DND-41 (cell line): ENCODE results near the gene ECHDC3.

Experiments
- ATAC-seq: fragments of 200-7000 bp; cut with Tn5 transposase; 3 replicates; pipeline ENCODE4 v1.9.1; 2021; ENCODE audit warnings: low read depth; ENCODE audit not compliant: insufficient read depth
- DNase-seq: peaks from one replicate; pipeline ENCODE4 v3.0.0-alpha.2; 2020
- H2AFZ ChIP-seq: 2 replicates; pipeline ENCODE4 v1.6.0; 2012; ENCODE audit warnings: low read depth, low read length
- H3K27ac ChIP-seq: 2 replicates; pipeline ENCODE4 v1.5.1; 2012; ENCODE audit warnings: low read length, inconsistent platforms
- H3K27me3 ChIP-seq: fragments of 200-600 bp; sonication (generic); 2 replicates; pipeline ENCODE4 v1.6.0; 2012; ENCODE audit warnings: low read length, mild to moderate bottlenecking, inconsistent platforms; ENCODE audit not compliant: insufficient read depth, poor library complexity
- H3K36me3 ChIP-seq: 2 replicates; pipeline ENCODE4 v1.5.1; 2012; ENCODE audit warnings: low read length, inconsistent platforms; ENCODE audit not compliant: insufficient read depth
- H3K4me1 ChIP-seq: 2 replicates; pipeline ENCODE4 v1.5.1; 2012; ENCODE audit warnings: mild to moderate bottlenecking, low read length; ENCODE audit not compliant: insufficient read depth
- H3K4me2 ChIP-seq: 2 replicates; pipeline ENCODE4 v1.6.0; 2012; ENCODE audit warnings: mild to moderate bottlenecking, moderate library complexity, low read length, inconsistent platforms; ENCODE audit not compliant: insufficient read depth
- H3K4me3 ChIP-seq, 2 experiments: fragments of 200-600 bp in 1 of 2; shearing (Covaris generic) in 1 of 2; 2 replicates each; pipeline ENCODE4 v1.5.1; 2012 to 2016; ENCODE audit warnings: inconsistent platforms in 2 of 2, low read length in 2 of 2, mild to moderate bottlenecking in 2 of 2, low read depth in 1 of 2, moderate library complexity in 1 of 2
- H3K79me2 ChIP-seq: 2 replicates; pipeline ENCODE4 v1.6.0; 2012; ENCODE audit warnings: low read length, inconsistent platforms; ENCODE audit not compliant: insufficient read depth
- H3K9ac ChIP-seq: 2 replicates; pipeline ENCODE4 v1.6.0; 2012; ENCODE audit warnings: low read depth, mild to moderate bottlenecking, inconsistent platforms, low read length, moderate library complexity
- H3K9me3 ChIP-seq: 2 replicates; pipeline ENCODE4 v1.5.1; 2012; ENCODE audit warnings: low read length, moderate library complexity, mild to moderate bottlenecking, inconsistent platforms; ENCODE audit not compliant: insufficient read depth, severe bottlenecking
- H4K20me1 ChIP-seq: 2 replicates; pipeline ENCODE4 v1.6.0; 2012; ENCODE audit warnings: low read length; ENCODE audit not compliant: insufficient read depth
- CTCF ChIP-seq: IDR thresholded peaks from 2 replicates; pipeline ENCODE4 v1.5.1; 2012; ENCODE audit warnings: borderline replicate concordance, low read length, moderate library complexity, mild to moderate bottlenecking; ENCODE audit not compliant: poor library complexity, severe bottlenecking; ENCODE audit errors: extremely low read depth
- EZH2 ChIP-seq: IDR thresholded peaks from 3 replicates; pipeline ENCODE4 v1.6.1; 2012; ENCODE audit warnings: borderline replicate concordance, low read depth, mild to moderate bottlenecking, moderate library complexity, low read length, inconsistent platforms; ENCODE audit not compliant: severe bottlenecking

Gene ECHDC3

GRCh38 chr10:11773761-11774441 lies 31.7 kb downstream of the ECHDC3 start:
- DNase-seq: no peak
- Histone ChIP-seq H3K9ac (no peak overlapping the region), H4K20me1 (no peaks in the 10 kb centered on the region), H3K27me3 (peaks cover 5% of the 10 kb centered on the region), H3K36me3 (no peaks in the 10 kb centered on the region), H2AFZ (no peak overlapping the region), H3K79me2 (no peaks in the 10 kb centered on the region), H3K4me2 (no peak overlapping the region), H3K4me3 (no peak overlapping the region), H3K4me1 (no peaks in the 10 kb centered on the region), H3K27ac (no peak overlapping the region), H3K9me3 (no peaks in the 10 kb centered on the region)
- no peak for ATAC-seq
- no peak for TF ChIP-seq EZH2
- TF ChIP-seq CTCF: no peak

GRCh38 chr10:11775412-11775811 lies 33.2 kb downstream of the ECHDC3 start:
- H3K4me3 ChIP-seq: no peak overlapping the region
- no peaks in the 10 kb centered on the region for H3K9me3 ChIP-seq
- H3K9ac ChIP-seq: no peak overlapping the region
- no peaks in the 10 kb centered on the region for H3K79me2 ChIP-seq
- no peak for TF ChIP-seq CTCF
- TF ChIP-seq EZH2: no peak
- no peak for ATAC-seq
- no peaks in the 10 kb centered on the region for H3K4me1 ChIP-seq
- no peak overlapping the region for H2AFZ ChIP-seq
- peaks cover 5% of the 10 kb centered on the region for H3K27me3 ChIP-seq
- H4K20me1 ChIP-seq: no peaks in the 10 kb centered on the region
- H3K36me3 ChIP-seq: no peaks in the 10 kb centered on the region
- no peak overlapping the region for H3K4me2 ChIP-seq
- DNase-seq: no peak
- no peak overlapping the region for H3K27ac ChIP-seq

GRCh38 chr10:11776080-11776479 lies 33.9 kb downstream of the ECHDC3 start:
- DNase-seq (no peak), ATAC-seq (no peak)
- peaks cover 5% of the 10 kb centered on the region for H3K27me3 ChIP-seq
- H3K4me1 ChIP-seq: no peaks in the 10 kb centered on the region
- no peak overlapping the region for H3K4me3 ChIP-seq
- H4K20me1 ChIP-seq: no peaks in the 10 kb centered on the region
- no peak overlapping the region for H3K9ac ChIP-seq
- H3K9me3 ChIP-seq: no peaks in the 10 kb centered on the region
- H3K36me3 ChIP-seq: no peaks in the 10 kb centered on the region
- no peak overlapping the region for H2AFZ ChIP-seq
- no peak overlapping the region for H3K27ac ChIP-seq
- H3K79me2 ChIP-seq: no peaks in the 10 kb centered on the region
- H3K4me2 ChIP-seq: no peak overlapping the region
- TF ChIP-seq EZH2 (no peak), CTCF (no peak)

GRCh38 chr10:11781114-11781513 lies 38.9 kb downstream of the ECHDC3 start:
- ATAC-seq: no peak

More at GRCh38 chr10:11781114-11781513, 38.9 kb downstream of the ECHDC3 start:
- Histone ChIP-seq H3K27ac (no peak overlapping the region), H4K20me1 (no peaks in the 10 kb centered on the region), H3K4me1 (no peaks in the 10 kb centered on the region), H2AFZ (no peak overlapping the region), H3K9ac (no peak overlapping the region), H3K4me3 (no peak overlapping the region), H3K9me3 (no peaks in the 10 kb centered on the region), H3K36me3 (no peaks in the 10 kb centered on the region), H3K79me2 (no peaks in the 10 kb centered on the region), H3K27me3 (no peaks in the 10 kb centered on the region), H3K4me2 (no peak overlapping the region)
- DNase-seq: no peak
- no peak for TF ChIP-seq EZH2
- no peak for TF ChIP-seq CTCF
